ENCODE data around the gene NOPCHAP1.
A peak's percentile ranks its signal among the peaks of the same experiment; 100 is the strongest.
"Not testable (repeated sequence)": the region's sequence is repeated elsewhere in the genome, so short reads cannot be mapped to it uniquely, and the experiment has no call there.

The NOPCHAP1 gene

GRCh38 chr12:104966677-104967076, 19.4 kb upstream of the NOPCHAP1 start:
- DNase-seq = no peak

DNA sequence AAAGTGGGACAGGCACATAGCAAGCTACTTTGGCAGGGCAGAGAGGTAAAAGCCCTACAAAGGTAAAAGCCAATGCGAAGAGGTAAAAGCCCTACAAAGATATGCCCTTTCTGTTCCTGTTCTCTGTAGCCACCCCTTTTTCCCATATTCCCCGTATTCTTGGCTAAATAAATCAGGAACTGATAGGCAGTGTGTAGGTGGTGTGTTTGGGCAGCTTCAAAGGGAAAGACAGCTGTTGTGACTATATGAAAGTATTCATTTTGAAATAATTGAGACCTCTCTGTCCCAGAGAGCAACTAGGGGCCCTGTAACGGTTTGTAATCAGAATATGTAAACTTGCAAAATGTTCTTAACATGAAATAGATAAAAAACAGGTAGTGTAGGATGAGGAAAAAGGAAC, 16.8 kb upstream of the NOPCHAP1 start:
- DNase-seq = no peak

DNA sequence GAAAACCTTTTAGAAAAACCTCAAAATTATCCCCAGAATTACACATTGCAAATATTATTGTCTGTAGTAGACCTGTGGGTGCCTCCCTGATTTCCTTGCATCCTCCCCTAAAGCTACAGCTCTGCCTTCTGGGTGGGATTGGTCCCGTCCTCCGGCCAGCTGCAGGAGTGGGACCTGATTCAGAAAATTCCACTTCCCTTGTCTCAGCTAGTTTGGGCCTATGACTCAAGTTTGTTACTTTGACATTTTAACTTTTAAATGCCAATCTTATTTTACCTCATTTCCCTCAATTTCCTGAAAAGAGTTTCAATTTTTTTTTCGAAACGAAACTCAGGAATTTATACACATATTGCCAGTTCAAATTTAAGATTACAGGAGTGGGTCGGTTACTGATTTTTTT, 14.8 kb upstream of the NOPCHAP1 start:
- no peak for DNase-seq

GRCh38 chr12:104973250-104973649, 12.9 kb upstream of the NOPCHAP1 start:
- DNase-seq = no peak

DNA sequence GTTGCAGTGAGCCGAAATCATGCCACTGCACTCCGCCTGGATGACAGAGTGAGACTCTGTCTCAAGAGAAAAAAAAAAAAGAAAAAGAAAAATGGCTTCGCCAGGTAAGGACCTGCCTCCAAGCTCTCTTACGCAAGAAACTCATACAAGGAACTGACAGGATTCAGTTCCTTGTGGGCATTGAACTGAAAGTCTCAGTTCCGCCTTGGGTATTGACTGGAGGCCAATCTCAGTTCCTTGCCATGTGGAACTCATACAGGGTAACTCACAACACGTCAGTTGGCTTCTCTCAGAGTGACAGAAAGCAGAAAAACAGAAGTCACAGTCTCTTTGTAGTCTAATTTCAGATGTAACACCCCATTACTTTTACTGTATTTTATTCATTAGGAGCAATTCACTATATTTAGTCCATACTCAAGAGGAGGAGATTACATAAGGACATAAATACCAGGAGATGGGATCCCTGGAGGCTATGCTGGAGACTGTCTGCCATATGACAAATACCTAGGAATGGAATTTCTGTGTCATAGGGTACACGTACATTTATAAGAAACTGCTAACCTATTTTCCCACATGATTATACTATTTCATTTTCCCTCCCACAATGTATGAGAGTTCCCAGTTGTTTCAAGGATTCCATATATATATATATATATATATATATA, 11.4 kb upstream of the NOPCHAP1 start:
- DNase-seq = peak; percentile 25 to 77

DNA sequence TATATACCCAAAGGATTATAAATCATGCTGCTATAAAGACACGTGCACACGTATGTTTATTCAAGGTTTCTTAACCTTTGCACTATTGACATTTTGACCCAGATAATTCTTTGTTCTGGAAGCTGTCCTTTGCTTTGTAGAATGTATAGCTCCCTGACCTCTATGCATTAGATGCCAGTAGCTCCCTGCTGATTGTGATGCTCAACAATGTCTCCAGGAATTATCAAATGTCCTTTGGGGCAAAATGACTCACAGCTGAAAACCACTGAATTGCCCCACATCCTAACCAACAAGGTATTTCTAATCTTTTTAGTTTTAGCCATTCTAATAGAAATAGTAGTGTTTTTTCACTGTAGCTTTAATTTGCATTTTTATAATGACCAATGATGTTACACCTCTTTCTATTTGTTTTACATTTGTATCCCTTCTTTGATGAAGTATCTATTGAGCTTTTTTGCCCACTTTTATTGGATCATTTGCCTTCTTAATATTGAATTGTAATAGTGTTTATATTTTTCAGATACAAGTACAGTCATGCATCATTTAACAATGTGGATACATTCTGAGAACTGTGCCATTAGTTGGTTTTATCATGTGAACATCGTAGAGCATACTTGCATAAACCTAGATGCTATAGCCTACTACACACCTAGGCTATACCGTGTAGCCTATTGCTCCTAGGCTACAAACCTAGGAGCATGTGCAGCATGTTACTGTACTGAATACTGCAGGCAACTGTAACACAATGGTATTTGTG, 10.4 kb upstream of the NOPCHAP1 start:
- no peak for DNase-seq

- DNase-seq = no peak
Measured at GRCh38 chr12:104976703-104977102, 9.4 kb upstream of the NOPCHAP1 start.

- DNase-seq = not testable (repeated sequence)
Measured at GRCh38 chr12:104977688-104978087, 8.4 kb upstream of the NOPCHAP1 start.

- no peak for DNase-seq
Measured at GRCh38 chr12:104985206-104985605, 910 bp upstream of the NOPCHAP1 start.

DNA sequence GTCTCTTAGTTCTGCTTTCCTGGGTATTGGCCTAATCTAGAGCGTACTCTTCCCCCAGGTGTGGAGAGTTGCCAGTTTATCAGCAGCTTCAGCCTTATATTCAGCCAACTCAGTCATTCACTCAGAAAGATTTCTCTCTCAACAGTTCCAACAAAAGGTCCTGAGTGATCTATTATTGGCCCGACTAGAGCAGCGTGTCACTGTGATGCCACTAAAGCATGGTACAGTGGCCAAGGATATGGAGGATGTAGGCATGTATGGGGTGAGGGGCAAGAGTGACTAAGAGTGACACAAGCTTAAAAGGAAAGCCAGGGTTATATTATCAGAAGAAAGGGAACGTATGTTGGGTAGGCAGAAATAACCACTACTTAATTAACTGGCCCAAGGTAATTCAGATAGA, 4.8 kb downstream of the NOPCHAP1 start:
- DNase-seq = no peak

DNA sequence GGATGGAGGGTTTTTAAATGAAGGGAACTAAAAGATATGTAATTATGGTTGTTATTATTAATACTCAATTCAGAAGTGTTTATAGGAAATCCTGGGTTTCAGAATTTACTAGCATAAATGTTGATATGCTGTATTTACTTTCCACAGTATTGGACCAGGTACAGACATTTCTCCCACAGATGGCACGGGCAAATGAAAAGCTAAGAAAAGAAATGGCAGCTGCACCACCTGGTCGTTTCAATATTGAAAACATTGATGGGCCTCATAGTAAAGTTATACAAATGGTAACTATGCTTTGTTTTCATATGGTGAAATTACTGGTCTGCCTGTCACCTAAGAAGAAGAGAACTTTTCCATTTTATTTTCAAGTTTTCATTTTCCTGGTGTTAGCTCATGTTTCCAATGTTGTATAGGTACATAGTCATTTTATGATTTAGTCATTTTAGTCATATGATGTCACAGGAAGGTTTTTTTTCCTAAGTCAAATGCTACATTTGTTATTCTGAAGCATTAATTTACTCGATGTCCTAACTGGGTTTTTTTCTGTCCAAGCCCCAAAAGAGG, 5.5 kb downstream of the NOPCHAP1 start:
- no peak for DNase-seq

- no peak for DNase-seq
Measured at GRCh38 chr12:104994336-104994735, 8.2 kb downstream of the NOPCHAP1 start.

DNA sequence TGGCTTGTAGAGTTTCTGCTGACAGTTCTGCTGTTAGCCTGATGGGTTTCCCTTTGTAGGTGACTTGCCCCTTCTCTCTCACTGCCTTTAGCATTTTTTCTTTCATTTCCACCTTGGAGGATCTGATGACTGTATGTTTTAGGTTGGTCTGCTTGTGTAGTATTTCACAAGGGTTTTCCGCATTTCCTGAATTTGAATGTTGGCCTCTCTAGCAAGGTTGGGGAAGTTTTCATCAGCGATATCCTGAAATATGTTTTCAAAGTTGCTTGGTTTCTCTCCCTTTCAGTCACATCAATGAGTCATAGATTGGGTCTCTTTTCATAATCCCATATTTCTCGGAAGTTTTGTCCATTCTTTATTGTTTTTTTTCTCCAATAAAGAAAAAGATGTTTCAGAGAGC, 11.4 kb downstream of the NOPCHAP1 start:
- DNase-seq = no peak

DNA sequence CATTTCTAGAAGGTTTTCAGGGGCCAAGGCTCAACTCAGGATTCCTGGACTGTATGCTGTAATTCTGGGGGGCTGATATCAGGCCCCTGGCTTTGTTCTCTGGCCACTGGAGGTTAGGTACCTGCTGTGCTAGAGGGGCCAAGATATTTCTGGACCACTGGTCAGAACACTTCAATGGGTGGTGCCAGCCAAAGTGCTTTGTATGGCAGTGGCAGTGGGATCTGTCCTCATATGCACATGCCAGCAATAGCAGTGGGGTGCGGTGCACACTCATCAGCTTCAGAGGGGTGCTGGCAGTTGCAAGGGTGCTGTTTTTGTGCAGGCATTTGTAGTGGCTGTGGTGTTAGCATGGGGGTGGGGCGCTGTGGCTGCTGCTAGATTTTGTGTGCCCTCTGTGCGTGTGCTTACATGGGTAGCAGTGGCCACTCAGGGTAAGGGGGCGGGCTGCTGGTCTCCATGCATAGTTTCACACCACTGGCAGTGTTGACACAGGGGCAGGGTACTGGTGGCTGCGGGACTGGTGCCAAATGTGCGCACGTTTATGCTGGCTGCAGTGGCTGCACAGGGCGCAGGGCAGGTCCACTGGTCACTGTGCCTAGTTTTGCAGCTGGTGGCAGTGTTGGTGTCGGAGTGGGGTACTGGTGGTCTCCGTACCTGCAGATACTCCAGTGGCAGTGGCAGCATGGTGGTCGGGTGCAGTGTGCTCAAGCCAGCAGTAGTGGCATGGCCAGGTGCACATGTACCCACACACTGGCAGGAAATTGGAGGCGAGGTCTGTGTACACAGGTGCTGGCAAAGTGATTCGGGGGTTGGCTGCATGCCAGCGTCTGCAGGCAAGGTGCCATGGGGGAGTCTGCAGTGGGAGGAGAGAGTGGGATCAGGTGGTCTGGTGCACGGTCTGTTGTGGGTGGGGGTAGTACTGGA, 12.6 kb downstream of the NOPCHAP1 start:
- no peak for DNase-seq

DNA sequence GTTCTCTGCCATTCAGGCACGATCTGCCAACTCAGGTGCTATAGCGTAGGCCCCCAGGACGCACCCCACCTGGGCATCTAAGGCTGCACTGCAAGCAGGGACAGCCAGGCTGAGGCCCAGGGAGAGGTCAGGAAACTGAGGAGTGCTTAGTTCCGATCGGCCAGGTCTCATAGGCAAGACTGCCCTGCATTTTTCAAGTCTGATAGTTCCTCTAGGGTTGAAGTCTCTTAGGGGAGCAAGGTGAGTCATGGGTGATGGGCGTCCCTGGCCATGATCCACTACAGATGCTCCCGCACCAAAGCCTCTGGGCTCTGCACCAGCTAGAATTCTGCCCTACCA, 13.2 kb downstream of the NOPCHAP1 start:
- no peak for DNase-seq

GRCh38 chr12:105001476-105001875, 15.4 kb downstream of the NOPCHAP1 start:
- DNase-seq = no peak

DNA sequence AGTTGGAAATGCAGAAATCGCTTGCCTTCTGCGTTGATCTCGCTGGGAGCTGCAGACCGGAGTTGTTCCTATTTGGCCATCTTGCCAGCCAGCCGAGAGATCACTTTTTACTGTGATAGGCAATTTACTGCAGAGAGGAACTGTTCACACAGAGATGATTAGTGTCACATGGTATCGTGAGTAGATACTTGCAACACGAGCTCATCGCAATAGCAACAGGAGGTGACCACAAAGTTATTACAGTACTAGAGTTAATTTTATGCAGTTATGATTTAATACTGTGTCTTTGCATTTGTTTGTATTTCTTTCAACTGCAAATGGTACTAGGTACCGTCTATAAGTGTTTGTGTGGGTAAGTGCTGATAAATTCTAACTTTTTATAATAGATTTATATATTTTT, 27.8 kb downstream of the NOPCHAP1 start:
- no peak for DNase-seq

DNA sequence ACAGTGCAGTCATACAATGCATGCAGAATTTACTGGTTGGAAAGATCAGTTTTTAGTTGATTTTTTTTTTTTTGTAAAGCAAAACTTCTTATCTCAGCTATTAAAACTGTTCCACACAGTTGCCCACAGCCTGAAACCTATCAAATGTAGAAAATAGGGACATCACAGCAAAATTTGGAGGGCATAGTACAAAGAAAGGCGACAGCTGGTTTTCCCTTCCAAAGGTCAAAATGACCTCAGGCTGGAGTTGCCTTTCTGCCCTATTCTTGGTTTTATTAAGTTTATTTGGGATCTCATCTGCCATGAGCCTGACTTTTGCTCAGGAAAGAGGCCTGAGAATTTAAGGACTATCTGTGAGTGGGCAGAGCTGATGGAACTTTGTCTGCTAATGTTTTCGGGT, 28.5 kb downstream of the NOPCHAP1 start:
- no peak for DNase-seq

GRCh38 chr12:105015543-105015942, 29.4 kb downstream of the NOPCHAP1 start:
- DNase-seq = no peak

DNA sequence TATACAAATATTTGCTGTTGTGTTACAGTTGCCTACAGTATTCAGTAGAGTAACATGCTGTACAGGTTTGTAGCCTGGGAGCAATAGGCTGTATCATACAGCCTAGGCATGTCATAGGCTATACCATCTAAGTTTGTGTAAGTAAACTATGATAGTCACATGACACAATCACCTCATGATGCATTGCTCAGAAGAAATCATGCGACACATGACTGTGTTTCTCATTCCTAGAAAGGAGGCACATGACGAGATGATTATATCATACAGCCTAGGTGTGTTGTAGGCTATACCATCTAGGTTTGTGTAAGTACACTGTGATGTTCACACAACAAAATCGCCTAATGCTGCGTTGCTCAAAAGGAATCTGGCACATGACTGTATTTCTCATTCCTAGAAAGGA, 31.9 kb downstream of the NOPCHAP1 start:
- DNase-seq = no peak

DNA sequence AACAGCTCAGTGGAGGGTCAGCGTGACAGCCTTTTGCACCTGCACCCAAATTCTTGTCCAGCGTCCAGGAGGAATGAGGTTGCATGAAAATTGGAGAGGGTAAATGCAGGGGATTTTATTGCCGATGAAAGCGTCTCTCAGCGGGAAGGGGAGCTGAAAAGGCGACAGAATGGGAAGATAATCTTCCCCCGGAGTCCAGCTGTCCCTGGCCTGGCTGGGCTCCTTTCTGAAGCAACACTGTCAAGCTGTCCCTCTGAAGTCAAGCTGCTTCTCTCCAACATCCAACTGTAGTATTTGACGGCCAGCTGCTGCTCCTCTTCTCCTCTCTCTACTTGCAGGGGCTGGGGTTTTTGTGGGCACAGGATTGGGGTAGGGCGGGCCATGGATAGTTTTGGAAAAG, 32.7 kb downstream of the NOPCHAP1 start:
- DNase-seq = no peak

GRCh38 chr12:105020241-105020962, 34.3 kb downstream of the NOPCHAP1 start:
- no peak for DNase-seq

DNA sequence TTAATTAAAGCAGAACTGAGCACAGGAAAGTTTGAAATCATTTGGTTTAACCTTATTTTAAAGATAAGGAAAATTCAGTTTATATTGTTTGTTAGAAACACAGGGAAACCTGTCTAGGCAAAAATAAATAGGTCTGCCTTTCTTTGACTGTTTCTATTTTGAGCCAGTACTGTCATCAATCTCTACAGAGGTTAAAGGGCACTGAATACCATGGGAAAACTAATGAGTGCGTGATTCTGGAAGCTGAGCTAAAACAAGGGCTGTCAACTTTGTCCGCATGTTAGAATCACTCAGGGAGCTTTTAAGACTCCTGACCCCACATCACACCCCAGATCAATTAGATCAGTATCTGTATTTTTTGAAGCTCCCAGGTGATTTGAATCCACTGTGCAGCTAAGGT, 38.8 kb downstream of the NOPCHAP1 start:
- no peak for DNase-seq
